ENCODE data around the gene MICB. TPM values are rescaled to one million over a fixed set of nuclear protein-coding genes. Genes with fewer than 3 reads are reported as not detected.

MICB gene
- total RNA-seq, 2 experiments from 2014 or later, result 22.1 to 22.5 TPM

GRCh38 chr6:31531771-31532643 lies 34.1 kb downstream of the MICB start:
- ChIA-PET CTCF (interaction anchor here (1.1 kb wide), 1 partner anchor 14 kb away, joined by 3 read pairs; the partner anchor contains the start of gene ATP6V1G2), POLR2A (interaction anchor here (0.8 kb wide), 1 partner anchor 9 kb away, joined by 3 read pairs; the partner anchor contains the start of gene DDX39B)

DNA sequence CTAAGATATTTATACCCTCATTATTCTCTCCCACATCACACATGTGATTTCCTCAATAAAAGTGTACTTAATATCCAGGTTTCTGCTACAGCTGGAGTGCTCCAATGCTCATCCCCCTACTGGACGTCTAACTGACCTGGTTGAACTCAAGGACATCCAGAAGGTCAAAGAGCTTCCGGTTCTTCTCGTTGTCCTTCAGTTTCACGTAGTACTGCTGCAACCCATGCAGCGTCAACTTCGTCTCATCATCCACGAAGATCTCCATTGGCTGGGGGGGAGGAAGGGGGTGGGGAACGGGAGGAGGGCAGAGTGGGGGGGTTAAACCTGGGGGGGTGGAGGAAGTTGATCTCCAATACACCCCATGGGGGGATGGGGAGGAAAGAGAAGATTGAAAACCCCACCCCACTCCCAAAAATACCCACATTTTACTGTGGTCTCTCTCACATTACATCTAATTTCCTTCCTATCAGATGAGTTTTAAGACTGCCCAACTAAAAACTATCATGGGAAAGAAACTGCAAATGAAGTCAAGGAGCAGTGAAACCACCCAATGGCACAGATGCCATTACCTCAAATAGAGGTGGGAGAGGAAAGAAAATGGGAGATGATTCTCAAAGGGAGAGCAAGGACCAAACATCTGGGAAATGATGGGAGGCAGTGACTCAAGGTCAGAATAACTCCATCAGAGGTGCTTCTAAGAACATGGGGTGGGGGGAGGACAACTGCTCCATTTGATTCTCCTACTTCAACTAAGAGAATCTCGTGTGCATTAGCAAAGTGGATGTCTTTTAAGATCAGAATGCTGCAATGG lies 34.9 kb downstream of the MICB start:
- ChIA-PET POLR2A (interaction anchor here (0.8 kb wide), 1 partner anchor 9 kb away, joined by 3 read pairs; the partner anchor contains the start of gene DDX39B), CTCF (interaction anchor here (1.1 kb wide), 1 partner anchor 13 kb away, joined by 3 read pairs; the partner anchor contains the start of gene ATP6V1G2)

DNA sequence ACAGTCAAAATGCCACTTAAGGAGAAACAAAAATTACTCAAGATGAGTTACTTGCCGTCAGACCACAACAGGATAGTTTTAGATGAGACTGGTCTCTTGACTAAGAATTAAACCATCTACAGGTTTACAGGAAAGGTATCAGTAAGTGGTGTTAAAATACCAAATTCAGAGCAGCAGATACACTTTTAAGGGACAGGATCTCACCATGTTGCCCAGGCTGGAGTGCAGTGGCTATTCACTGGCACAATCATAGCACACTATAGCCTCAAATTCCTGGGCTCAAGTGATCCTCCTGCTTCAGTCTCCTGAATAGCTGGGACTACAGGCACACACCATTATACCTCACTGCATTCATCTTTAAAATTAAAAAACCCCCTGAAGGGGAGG lies 35.5 kb downstream of the MICB start:
- POLR2A ChIA-PET, result interaction anchor here (0.5 kb wide), 1 partner anchor 8 kb away, joined by 9 read pairs; no protein-coding TSS in a partner anchor
- CTCF ChIA-PET, result interaction anchor here (0.8 kb wide), 1 partner anchor 65 kb away, joined by 3 read pairs; no protein-coding TSS in a partner anchor

DNA sequence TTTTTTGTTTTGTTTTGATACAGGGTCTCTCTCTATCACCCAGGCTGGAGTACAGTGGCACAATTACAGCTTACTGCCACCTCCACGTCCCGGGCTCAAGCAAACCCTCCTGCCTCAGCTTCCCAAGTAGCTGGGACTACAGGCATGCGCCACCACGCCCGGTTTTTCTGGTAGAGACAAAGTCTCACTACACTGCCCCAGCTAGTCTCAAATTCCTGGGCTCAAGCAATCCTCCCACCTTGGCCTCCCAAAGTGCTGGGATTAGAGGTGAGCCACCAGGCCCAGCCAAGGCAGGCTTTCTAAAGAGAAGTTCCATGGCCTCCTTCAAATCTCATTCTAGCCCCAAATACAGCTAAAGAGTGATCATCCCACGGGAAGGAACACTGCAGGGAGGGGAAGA lies 36.1 kb downstream of the MICB start:
- ChIA-PET CTCF (interaction anchor here (0.8 kb wide), 1 partner anchor 65 kb away, joined by 3 read pairs; no protein-coding TSS in a partner anchor), POLR2A (interaction anchor here (0.5 to 0.6 kb wide), 2 partner anchors 9 to 1874 kb away, joined by 3 to 9 read pairs; no protein-coding TSS in a partner anchor)

DNA sequence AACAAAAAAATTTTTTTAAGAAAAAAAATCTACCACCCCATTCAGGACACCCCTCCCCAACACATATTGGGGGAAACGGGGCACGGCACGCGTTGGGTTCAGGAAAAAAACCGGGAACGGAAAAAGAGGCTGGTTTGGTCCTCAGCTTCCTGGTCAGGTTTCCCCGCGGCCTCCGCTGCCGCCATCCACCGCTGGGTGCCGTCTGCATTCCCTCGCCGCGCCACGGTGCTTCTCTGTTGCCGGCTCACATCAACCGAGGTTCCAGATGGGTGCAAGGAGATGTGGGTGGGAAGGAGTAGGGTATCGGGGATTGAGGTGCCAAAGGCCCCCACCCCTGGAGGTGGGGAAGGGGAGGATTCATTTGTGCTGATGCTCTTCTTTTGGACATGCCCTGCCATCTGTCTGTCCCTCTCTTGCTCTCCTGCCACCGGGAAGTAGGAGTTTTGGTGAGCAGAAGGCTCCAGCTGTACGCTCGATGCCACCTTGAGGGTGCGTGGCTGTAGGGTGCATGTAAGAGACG lies 36.6 kb downstream of the MICB start:
- ChIA-PET POLR2A (interaction anchor here (0.6 kb wide), 1 partner anchor 1873 kb away, joined by 3 read pairs; no protein-coding TSS in a partner anchor), CTCF (interaction anchor here (1.4 kb wide), 1 partner anchor 64 kb away, joined by 3 read pairs; no protein-coding TSS in a partner anchor)

DNA sequence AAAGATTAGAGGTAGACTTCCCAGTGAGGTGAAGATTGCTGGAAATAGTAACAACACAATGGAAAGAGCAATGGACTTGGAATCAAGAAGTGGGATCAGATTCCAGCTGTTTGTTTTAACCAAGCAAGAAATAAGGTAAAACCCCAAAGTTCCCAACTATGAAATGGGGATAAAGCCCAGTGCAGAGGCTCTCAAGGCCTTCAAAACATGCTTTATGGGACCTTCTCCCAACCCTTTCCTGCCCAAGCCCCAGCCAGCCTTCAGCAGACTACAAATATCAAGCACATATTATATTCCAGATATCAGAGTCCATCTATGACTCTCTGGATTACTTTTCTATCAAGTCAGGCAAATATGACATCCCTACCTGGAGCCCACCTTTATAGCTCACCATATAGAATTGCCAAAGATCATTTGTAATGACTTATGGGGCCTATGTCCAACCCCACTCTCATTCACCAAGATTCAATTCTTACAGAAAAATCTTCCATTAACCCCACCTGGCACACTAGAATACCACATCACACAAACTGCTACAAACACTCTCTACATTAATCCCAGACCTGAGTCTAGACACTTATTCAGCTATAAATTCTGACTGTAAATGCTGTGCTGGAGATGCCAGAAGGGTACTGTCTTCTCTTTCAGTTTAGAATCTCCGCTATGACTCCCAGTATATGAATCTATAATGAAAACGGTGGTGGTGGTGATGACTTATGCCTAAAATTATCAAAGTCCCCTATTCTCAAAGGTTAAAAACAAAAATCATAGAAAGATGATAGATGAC lies 37.8 kb downstream of the MICB start:
- ChIA-PET CTCF (interaction anchor here (1.4 kb wide), 1 partner anchor 63 kb away, joined by 3 read pairs; no protein-coding TSS in a partner anchor), POLR2A (interaction anchor here (0.6 kb wide), 2 partner anchors 32 to 41 kb away, joined by 4 to 8 read pairs; no protein-coding TSS in a partner anchor)

DNA sequence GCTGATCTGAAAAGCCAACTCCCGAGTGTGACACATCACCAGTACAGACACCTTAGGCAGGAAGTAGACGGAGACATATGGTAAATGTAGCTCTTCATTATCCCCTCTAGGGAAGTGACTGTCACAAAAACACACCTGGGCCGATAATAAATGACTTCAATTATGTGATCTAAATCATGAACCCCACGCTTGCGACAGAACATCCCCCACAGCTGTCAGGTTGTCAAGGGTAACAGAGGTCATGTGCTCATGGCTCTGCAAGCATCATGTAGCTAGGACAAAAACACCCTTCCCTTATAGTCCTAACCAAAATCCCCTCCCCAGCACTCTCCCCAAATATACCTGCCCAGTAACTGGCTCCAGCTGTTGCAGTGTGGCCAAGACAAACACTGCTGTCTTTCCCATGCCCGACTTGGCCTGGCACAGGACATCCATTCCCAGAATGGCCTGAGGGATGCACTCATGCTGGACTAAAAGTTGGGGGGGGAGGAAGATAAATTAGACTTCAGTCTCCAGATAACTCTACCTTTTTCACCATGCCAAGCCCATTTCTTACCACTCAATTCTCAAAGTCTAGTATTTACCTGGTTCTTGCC lies 41.0 kb downstream of the MICB start:
- POLR2A ChIA-PET, result no interaction called here
- CTCF ChIA-PET, result interaction anchor here (1.3 to 24.4 kb wide), 4 partner anchors 7 to 58 kb away, joined by 3 to 348 read pairs (median 8); partner anchors contain the start of genes ATP6V1G2 and NCR3

GRCh38 chr6:31540640-31541039 lies 42.7 kb downstream of the MICB start:
- ChIA-PET POLR2A (interaction anchor here (1.0 to 2.9 kb wide), 4 partner anchors 34 to 274 kb away, joined by 5 to 23 read pairs (median 11); partner anchors contain the start of genes C6orf47, MICB and TNF), CTCF (interaction anchor here (1.5 to 24.4 kb wide), 4 partner anchors 42 to 56 kb away, joined by 6 to 348 read pairs (median 10); partner anchors contain the start of genes LST1, LTB and NCR3)

DNA sequence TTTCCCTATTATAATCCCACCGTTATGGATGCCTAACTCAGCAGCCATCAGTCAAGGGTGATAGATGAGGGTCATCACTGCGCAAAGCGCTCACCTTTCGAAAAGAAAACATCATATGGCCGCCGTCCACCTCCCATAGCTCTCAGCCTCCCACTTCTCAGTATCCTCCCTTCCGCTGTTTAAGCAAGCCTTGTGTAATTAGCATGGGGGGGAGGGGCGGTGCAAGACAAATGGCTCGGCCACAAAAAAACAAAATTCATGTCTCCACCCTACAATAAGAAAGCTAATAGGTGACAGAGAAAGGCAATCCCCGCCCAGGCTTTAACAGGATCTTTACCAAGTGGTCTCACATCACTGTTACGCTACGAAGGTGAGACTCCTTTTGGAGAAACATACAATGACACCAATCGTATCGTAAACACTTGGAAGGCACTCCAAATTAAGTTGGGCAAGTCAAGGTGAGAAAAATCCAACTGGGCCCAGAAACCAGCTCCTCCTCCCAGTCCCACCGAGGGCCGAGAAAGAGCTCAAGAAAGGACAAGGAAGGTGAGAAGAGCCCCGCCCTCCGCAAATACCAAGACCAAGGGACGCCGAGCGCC lies 43.2 kb downstream of the MICB start:
- POLR2A ChIA-PET, result interaction anchor here (0.7 to 2.9 kb wide), 15 partner anchors 8 to 322 kb away, joined by 3 to 23 read pairs (median 5); partner anchors contain the start of genes C6orf47, LTB, MICB and NEU1
- CTCF ChIA-PET, result interaction anchor here (0.7 to 24.4 kb wide), 9 partner anchors 10 to 122 kb away, joined by 3 to 348 read pairs (median 6); partner anchors contain the start of genes LST1, LTB, MICB and NCR3

DNA sequence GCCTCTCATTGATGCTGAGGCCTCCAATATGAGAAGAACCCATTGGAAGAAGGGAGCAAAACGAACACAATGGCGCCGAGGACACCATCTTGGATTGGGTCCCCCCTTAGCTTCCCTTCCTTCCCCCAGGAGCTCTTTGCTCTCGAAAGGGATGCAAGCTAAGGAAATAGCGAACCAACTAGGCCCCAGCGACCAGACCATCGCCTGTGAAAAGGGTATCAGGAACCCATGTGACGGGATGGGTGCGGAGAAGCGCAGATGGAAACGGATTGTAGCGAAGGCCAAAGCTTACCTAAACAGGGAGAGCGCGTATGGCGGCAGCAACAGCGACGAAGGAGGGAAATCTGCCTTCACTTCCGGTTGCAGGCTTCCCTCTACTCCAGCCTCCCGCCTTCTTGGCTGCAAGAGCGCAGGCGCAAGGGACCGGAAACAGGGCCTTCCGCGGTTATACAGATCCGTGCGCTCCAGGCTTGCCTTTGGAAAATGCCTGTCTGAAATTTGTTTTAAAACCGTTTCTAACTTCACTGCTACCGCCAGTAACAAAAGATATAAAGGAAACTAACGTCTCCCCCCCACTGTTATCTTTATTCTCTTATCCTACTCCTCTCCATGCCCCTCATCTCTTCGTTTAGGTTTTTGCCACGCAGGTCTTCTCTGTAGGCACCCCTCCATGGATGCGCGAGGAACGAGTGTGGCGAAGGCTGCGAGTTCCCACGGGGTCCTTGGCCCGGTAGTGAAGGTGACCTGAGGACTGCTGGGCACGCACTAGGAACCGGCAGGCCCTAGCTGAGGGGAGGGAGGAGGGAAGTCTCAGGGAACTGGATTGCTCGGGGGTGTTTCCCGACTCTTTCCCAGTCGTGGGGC lies 43.9 kb downstream of the MICB start, which contains the start of gene DDX39B:
TSS of gene DDX39B (minus strand) at position 346 of the 864 bp plus-strand sequence. CDS start 1,471 bp downstream, outside the sequence.
- POLR2A ChIA-PET, result interaction anchor here (0.6 to 2.9 kb wide), 16 partner anchors 9 to 321 kb away, joined by 3 to 23 read pairs (median 5); partner anchors contain the start of genes C6orf47, LTB, MICB and NEU1

DNA sequence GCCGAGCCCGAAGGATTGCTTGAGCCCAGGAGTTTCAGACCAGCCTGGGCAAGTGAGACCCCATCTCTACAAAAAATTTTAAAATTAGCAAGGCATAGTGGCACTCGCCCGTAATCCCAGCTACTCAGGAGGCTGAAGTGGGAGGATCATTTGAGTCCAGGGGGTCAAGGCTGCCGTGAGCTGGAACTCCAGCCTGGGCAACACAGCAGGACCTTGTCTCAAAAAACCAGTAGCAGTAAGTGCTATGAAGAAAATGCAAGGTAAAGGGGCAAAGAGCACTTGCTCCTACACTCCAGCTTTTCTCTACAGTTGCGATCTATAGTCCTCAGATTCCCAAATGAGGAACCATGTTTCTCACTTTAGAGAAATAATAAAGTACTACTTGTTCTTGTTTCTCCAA lies 45.7 kb downstream of the MICB start:
- POLR2A ChIA-PET, result no interaction called here
- CTCF ChIA-PET, result interaction anchor here (8.7 to 24.4 kb wide), 2 partner anchors 40 to 53 kb away, joined by 112 to 348 read pairs; partner anchors contain the start of genes LST1, LTB and NCR3

More for the DNA sequence above, 43.9 kb downstream of the MICB start, which contains the start of gene DDX39B:
- CTCF ChIA-PET, result interaction anchor here (0.7 to 24.4 kb wide), 11 partner anchors 9 to 122 kb away, joined by 3 to 348 read pairs (median 6); partner anchors contain the start of genes LST1, LTB, MICB and NCR3

DNA sequence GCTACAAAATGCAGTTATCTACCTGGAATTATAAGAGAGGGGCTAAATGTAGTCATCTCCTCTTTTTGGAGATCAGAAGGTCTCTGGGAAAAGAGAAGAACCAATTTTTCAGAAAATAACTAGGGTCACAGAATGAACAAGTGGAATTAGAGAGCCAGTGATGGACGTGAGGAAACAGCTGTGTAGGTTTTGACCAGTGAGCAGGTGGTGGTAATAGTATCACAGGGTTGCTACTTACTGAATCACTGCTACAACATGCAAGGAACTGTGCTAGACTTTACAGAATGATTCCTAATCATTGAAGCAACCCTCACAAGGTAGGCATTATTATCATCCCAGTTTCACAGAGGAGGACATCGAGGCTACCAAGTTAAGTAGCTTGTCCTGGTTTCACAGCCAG lies 46.7 kb downstream of the MICB start:
- ChIA-PET CTCF (interaction anchor here (8.7 to 24.4 kb wide), 2 partner anchors 39 to 52 kb away, joined by 112 to 348 read pairs; partner anchors contain the start of genes LST1, LTB and NCR3), POLR2A (no interaction called here)

DNA sequence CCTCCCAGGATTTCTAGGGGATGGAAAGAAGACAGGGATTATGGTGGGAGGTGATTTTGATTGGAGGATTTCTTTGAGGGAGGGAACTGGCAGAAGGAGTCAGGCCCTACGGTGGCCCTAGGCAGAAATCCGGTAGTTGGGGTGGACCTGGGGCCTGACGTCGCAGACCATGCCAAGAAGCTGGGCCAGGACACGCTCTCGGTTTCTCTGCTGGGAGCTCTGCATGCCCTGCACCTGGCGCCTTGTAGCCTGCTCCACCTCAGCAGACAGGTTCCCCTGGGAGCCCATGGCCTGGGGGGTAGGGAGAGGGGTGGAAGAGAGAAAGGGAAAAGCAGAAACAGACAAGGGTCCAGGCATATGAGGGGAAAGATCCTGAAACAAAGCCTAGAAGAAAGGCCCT lies 47.3 kb downstream of the MICB start:
- CTCF ChIA-PET, result interaction anchor here (0.6 to 24.4 kb wide), 4 partner anchors 26 to 52 kb away, joined by 4 to 348 read pairs (median 88); partner anchors contain the start of genes LST1, LTB, NCR3 and TNF
- POLR2A ChIA-PET, result no interaction called here

GRCh38 chr6:31546339-31546957 lies 48.5 kb downstream of the MICB start, which contains the start of gene ATP6V1G2:
TSS of gene ATP6V1G2 (minus strand) at chr6:31546608. CDS start at chr6:31546559, 49 bp downstream.
- ChIA-PET POLR2A (interaction anchor here (1.2 to 1.3 kb wide), 2 partner anchors 29 to 30 kb away, joined by 3 to 5 read pairs; partner anchors contain the start of gene TNF), CTCF (interaction anchor here (0.7 to 24.4 kb wide), 14 partner anchors 8 to 1702 kb away, joined by 3 to 348 read pairs (median 4); partner anchors contain the start of genes LST1, LTA, LTB and NCR3)

Data from activated CD8-positive, alpha-beta memory T cell treated with anti-CD3 and anti-CD28 coated beads for 36 hours (primary cell).